Measurements from ENCODE around the gene PDXP.

Gene PDXP

DNA sequence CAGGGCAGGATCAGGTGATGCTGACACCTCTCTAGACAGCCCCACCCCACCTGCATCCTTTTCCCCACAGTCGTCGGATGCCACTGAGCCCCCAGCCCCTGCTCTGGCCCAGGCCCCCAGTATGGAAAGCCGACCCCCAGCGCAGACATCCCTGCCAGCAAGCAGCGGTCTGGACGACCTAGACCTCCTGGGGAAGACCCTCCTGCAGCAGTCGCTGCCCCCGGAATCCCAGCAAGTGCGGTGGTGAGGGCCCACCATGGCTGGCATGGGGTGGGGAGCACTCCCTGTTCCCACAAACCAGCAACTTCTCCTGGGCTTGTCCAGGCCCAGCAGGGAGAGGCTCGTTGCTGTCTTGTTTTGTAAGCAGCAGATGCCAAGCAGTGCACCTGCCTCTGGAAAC lies 28.6 kb upstream of the PDXP start:
- no peak for DNase-seq

GRCh38 chr22:37630839-37631435 lies 27.6 kb upstream of the PDXP start:
- no peak for DNase-seq

GRCh38 chr22:37631448-37632173 lies 26.9 kb upstream of the PDXP start:
- no peak for DNase-seq

DNA sequence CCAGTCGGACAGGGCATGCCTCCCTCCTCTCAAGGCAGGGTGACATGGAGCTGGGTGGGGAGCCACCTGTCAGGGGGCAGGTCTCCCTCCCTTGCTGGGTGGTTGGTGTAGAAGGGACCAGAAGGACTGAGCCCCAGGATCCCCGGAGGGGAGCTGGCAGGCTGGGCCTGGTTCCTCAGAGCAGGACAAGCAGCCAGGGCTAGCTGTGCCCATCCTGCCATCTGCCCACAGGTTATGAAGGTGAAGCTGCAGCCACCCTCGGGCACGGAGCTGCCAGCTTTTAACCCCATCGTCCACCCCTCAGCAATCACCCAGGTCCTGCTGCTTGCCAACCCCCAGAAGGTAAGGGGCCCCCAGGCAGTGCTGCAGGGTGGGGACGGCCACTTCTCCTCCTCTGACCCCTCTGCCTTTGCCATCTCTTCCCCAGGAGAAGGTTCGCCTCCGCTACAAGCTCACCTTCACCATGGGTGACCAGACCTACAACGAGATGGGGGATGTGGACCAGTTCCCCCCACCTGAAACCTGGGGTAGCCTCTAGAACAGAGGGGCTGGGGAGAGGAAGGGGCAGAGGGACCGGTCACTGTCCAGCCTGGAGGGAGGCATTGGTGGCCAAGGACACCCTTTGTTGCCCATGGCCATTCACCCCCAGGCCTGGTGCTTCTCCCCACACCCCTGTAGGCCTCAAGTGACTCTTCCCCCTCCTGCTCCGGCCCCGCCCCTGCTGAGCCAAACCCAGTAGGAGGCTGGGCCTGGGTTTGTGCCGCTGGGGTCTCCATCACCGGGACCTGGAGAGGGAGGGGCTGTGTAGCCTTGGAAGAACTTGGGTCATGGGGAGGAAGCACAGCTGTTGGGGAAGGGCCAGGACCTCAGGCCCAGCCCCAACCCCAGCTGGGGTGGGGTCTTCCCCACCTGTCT lies 26.1 kb upstream of the PDXP start:
- no peak for DNase-seq

GRCh38 chr22:37633089-37633624 lies 25.4 kb upstream of the PDXP start:
- DNase-seq: no peak

GRCh38 chr22:37633625-37634416 lies 24.7 kb upstream of the PDXP start:
- DNase-seq: no peak

- no peak for DNase-seq
These were observed 24.1 kb upstream of the PDXP start for GRCh38 chr22:37634417-37634924.

DNA sequence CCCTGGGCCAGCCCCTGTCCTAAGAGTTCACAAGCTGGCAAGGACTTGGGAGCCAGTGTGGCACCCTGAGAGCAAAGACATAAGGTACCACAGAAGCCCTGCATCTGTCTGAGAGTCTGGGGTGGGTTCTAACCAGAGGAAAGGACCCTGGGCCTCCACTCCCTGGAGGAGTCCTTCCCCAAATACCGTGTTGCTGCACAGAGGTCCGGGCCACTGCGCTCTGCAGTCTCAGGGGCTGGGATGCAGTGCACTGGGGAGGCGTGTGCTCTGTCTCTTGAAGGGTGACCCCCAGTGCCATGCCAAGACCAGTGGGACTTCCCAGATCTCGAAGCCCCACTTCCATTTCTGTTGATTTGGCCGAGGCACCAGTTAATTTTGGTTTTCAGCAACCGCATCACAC lies 23.4 kb upstream of the PDXP start:
- DNase-seq: no peak

GRCh38 chr22:37636186-37636948 lies 22.2 kb upstream of the PDXP start:
- DNase-seq: no peak

DNA sequence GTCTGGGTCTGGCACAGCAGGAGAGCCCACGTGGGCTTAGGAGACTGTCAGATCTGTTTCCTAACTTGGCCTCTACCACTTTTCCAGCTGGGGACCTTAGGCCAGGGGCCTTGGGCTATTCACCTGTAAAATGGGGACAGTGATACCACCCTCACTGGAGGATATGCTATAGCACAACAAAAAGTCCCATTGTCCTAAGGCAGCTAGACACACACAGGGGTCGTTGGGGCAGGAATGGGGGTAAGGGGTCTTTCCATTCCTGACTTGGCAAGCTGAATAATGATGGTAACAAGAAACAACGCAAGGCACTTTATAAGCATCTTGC lies 21.6 kb upstream of the PDXP start:
- no peak for DNase-seq

DNA sequence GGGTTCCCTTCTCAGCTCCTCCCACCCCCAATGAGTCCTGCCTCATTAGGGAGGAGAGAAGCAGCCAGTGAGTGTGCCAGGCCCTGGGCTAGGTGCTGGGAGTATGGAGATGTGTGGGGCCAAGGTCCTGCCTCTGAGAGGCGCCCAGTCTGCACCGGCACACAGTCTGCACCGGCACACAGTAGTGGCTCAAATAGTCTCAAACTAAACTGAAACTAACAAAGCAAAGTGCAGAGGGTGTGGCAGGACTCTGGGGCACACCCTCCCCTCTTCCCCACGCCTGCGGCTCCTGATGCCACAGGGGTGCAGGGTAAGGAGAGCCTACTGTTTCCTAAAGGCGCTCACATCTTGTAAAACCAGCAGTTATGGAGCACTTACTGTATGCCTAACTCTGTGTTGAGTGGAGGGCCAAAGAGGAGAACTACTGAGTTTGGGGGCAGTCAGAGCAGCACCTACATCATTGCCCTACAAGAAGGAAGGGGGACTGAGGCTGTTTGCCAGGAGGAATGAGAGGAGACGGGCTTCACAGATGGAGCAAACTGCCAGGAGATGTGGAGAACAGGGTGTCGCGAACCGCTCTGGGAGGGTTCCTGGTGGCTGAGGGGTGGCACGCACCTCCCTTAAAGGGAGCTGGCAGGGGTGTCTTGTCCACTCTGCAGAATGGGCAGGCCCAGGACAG lies 20.0 kb upstream of the PDXP start:
- DNase-seq: no peak

DNA sequence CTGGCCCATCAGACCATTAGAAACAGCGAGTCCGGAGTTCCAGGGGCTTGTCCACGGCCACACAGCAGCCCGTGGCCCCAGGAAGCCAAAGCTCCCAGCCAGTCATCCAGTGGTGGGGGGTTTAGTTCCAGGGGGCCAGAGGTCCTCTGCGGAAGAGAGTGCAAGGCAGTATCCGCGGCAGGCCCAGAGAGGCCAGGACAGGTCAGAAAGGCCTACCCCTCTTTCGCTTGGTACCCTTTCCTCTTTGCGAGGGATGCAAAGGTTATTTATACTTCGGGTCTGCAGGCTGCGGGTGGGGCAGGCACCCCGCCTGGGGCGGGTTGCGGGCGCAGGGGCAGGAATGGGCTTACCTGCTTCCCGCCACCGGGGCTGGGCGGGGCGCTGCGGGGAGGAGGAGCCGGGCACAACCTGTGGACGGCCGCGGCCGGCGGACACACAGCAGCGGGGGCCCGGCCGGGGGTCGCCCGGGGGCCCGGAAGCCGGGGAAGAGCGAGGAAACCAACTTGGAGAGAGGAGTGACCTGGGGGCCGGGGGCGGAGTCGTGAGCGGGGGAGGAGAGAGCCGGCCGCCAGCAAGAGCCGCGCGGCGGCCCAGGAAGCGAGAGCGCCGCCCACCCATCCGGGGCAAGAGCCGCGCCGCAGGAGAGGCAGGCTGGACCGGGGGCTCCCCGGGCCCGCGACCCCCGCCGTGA lies 19.3 kb upstream of the PDXP start, which contains the start of gene SH3BP1:
Gene SH3BP1, plus strand, starts transcription at position 600 of the 691 bp plus-strand sequence. CDS start 119 bp downstream, outside the sequence.
- DNase-seq: no peak

DNA sequence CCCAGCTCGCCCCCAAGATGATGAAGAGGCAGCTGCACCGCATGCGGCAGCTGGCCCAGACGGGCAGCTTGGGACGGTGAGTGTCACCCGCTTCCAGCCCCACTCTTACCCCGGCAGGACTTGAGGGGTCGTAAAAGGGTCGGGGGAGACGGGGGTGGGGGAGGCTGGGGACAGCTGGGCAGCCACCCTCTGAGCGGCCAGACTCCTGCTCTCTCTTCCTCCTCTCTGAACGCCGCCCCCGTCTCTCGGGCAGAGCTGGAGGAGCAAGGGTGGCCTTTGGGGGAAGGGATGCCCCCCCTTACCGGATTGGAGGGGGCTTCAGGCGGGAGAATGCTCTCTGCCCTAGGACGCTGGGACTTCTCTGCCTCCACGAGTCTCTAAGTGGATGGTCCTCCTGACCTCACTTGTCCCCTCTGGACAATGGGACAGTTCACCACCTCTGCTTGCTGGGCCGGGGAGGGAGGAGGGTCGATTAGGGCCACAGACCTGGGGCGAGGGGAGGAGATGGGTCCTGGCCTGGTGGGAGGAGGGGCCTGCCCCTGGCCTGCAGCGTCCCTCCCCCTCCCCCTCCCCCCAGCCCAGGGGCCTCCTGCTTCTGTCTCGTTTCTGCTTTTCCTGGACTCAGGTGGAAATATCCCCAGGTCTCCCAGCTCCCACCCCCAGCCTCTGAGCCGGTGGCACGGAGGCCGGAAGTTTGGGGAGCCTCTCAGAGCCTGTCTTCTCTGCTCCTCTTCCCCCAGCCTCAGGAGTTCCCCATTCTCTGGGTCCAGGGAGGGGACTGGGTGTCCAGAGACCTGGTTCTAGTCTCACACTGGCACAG lies 18.5 kb upstream of the PDXP start:
- DNase-seq: no peak

GRCh38 chr22:37640591-37641560 lies 17.6 kb upstream of the PDXP start:
- no peak for DNase-seq

GRCh38 chr22:37641561-37641949 lies 17.0 kb upstream of the PDXP start:
- no peak for DNase-seq

GRCh38 chr22:37643225-37643847 lies 15.2 kb upstream of the PDXP start:
- DNase-seq: no peak

GRCh38 chr22:37647317-37647716 lies 11.2 kb upstream of the PDXP start:
- DNase-seq: no peak

DNA sequence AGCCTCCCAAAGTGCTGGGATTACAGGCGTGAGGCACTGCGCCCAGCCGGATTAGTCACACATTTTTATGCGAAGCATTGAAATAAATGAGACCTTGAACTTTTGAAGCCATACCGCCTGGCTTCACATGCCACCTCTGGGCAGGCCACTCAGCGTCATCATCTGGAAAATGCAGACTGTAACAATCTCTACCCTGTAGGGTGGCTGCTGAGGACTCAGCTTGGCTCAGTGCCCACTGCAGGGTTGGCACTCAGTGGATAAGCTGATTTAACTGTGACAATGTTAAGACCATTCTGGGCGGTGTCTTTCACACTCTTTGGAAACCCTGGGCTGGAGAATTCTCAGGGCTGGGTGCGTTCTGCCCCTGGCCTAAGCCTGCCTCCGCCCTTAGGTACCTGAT lies 10.6 kb upstream of the PDXP start:
- no peak for DNase-seq

Measured in cortex of kidney (tissue), 1 donor.